Ovary (tissue), 9 donors: ENCODE results near the gene HPSE. TPM values are rescaled to one million over a fixed set of nuclear protein-coding genes. Genes with fewer than 3 reads are reported as not detected.

Source experiments
- DNase-seq, 5 donors: peaks; one replicate each; pipeline ENCODE4 v3.0.0-alpha.2; 2019 to 2020
- H3K27ac ChIP-seq, 2 donors: fragments of 200-600 bp; one replicate each; pipeline versions ENCODE4 v1.5.1 to v1.8.0; 2019 to 2022
- H3K27me3 ChIP-seq: fragments of 200-600 bp; one replicate; pipeline ENCODE4 v1.8.0; 2022
- H3K36me3 ChIP-seq: fragments of 200-600 bp; sonication (generic); one replicate; pipeline ENCODE4 v1.5.1; 2019
- H3K4me1 ChIP-seq: one replicate; pipeline ENCODE4 v1.8.1; 2013; ENCODE audit warnings: mild to moderate bottlenecking, moderate library complexity; ENCODE audit not compliant: insufficient read depth
- H3K4me3 ChIP-seq: fragments of 200-600 bp; sonication (generic); one replicate; pipeline ENCODE4 v1.5.1; 2017
- H3K9me3 ChIP-seq, 2 donors: fragments of 200-600 bp in 1 of 2; sonication (generic) in 1 of 2; one replicate each; pipeline versions ENCODE4 v1.5.1 to v1.8.1; 2013 to 2019; ENCODE audit warnings: mild to moderate bottlenecking in 1 of 2, moderate library complexity in 1 of 2
- CTCF ChIP-seq, 3 donors: fragments of 450-650 bp in 2 of 3; fragments of 200-600 bp in 1 of 3; IDR thresholded peaks; one replicate each; pipeline versions ENCODE4 v1.5.1 to v1.8.0; 2016 to 2022; ENCODE audit warnings: antibody characterized with exemption in 3 of 3, mild to moderate bottlenecking in 1 of 3
- EP300 ChIP-seq: sonication (generic); formaldehyde crosslinking; IDR thresholded peaks from one replicate; pipeline ENCODE4 v1.6.1; 2017; ENCODE audit warnings: antibody characterized with exemption
- POLR2A ChIP-seq: fragments of 450-650 bp; IDR thresholded peaks from one replicate; pipeline ENCODE4 v1.6.1; 2017; ENCODE audit warnings: antibody characterized with exemption, mild to moderate bottlenecking, moderate library complexity
- WGBS, 3 donors: extraction: QIAGEN DNeasy Blood & Tissue Kit in 1 of 3; methylation state at CpG; one replicate each; pipeline versions ENCODE4 v1.1.5 to v1.1.7; 2013 to 2017; 5-methylcytosine and 5-hydroxymethylcytosine counted together
- intact Hi-C, 4 donors: fragments of 100-400 bp; cut with DNase I; formaldehyde crosslinking; loops; one replicate each; pipeline versions ENCODE4 v1.11.0 to v1.15.1; 2022 to 2023
- polyA plus RNA-seq, 2 donors: library from polyadenylated mRNA; stranded (reverse); fragments of 200-250 nt in 1 of 2; fragments of 350-450 nt in 1 of 2; fragmentation: Illumina TruSeq in 1 of 2; extraction: RNeasy Lipid Tissue Mini Kit (QIAGEN cat#74804) in 1 of 2; gene quantifications; one replicate each; pipeline ENCODE4 v1.2.3, GENCODE V29; 2013 to 2014
- total RNA-seq, 7 donors: library from RNA; depleted of rRNA in 2 of 7; stranded (reverse); fragments of >200 nt in 2 of 7; fragmentation: NEBNext Ultra II Directional in 3 of 7; extraction: Animal tissue kit (Norgen Biotek cat#: 25700) in 3 of 7; gene quantifications; one replicate each; pipeline versions ENCODE4 v1.1.0 to v1.2.4, GENCODE V29; 2016 to 2023
- donor health status: DM: no; HTN: no; CAD: no; lungs with moderate emphysema.
- donor health status: DM: no; HTN: no; CAD: no.
- donor health status: Bipolar disorder and iron deficiency.
- donor health status: DM: yes; HTN: yes; CAD: no.
- donor health status: DM: no; HTN: no; CAD: no.
- donor health status: DM: yes; HTN: yes; CAD: no.

The HPSE gene
- total and polyA plus RNA-seq, 9 donors, result 4.3 to 23.3 (median 6.4) TPM

- intact Hi-C loops, result loop anchor here in 1 of 4 donors (10.0 kb wide), 1 partner anchor 119 kb away; the partner anchor contains the start of genes HELQ and MRPS18C
Observed at GRCh38 chr4:83335701-83336100, 1.1 kb upstream of the HPSE start.

GRCh38 chr4:83331956-83332355 lies 2.7 kb downstream of the HPSE start:
- Histone ChIP-seq H3K4me1 (peaks cover 9% of the 10 kb centered on the region), H3K36me3 (no peaks in the 10 kb centered on the region), H3K9me3 (no peaks in the 10 kb centered on the region), H3K27ac (no peak overlapping the region), H3K27me3 (no peaks in the 10 kb centered on the region), H3K4me3 (no peak overlapping the region)
- intact Hi-C loops, result loop anchor here in 1 of 4 donors (10.0 kb wide), 1 partner anchor 123 kb away; the partner anchor contains the start of genes HELQ and MRPS18C
- DNase-seq, result no peak
- TF ChIP-seq CTCF (IDR thresholded peaks at IDR 0.05) (no peak), POLR2A (no peak)
- WGBS, 3 donors, result 77 to 86% (median 80%) methylated on average over 3 of the region's 3 CpGs

More at GRCh38 chr4:83335701-83336100, 1.1 kb upstream of the HPSE start:
- DNase-seq, result peak in 1 of 5 donors; percentile 30
- Histone ChIP-seq H3K4me3 (no peak overlapping the region), H3K36me3 (no peaks in the 10 kb centered on the region), H3K4me1 (peaks cover 9% of the 10 kb centered on the region), H3K27me3 (no peaks in the 10 kb centered on the region), H3K9me3 (no peaks in the 10 kb centered on the region), H3K27ac (no peak overlapping the region)
- 10 to 23% (median 11%) methylated on average over 6 of the region's 6 CpGs for WGBS, 3 donors
- TF ChIP-seq POLR2A, result no peak
- TF ChIP-seq EP300, result no peak
- no peak for TF ChIP-seq CTCF (IDR thresholded peaks at IDR 0.05)

DNA sequence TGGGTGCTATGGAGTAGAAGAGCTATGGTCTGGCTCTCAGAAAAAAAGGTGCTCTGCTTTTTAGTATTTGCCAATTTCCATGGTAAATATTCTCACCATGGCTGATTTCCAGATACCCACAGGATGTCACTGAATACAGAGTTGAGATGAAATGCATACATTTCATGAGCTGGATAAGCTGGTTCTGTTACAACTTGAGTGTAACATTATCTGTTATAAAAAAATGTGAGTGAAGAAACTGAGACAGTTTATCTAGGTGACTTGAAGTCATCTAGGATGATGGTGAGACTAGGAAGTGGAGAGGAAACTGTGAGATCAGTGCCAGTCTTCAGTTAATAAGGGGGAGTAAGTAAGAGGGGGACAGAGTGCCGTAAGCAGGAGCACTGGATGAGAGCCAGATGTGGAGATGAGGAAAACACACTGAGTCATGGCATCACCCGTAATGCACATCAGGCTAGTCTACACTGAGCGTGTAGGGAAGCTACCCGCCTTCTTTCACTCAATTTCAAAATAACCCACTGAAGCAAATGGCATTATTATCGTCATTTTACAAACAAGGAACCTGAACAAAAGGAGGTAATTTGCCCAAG lies 5.0 kb downstream of the HPSE start:
- no peak overlapping the region for H3K4me3 ChIP-seq
- peaks cover 7% of the 10 kb centered on the region for H3K4me1 ChIP-seq
- no peak for DNase-seq
- TF ChIP-seq EP300, result no peak
- no peak for TF ChIP-seq CTCF (IDR thresholded peaks at IDR 0.05)
- TF ChIP-seq POLR2A, result no peak
- intact Hi-C loops, result loop anchor here in 1 of 4 donors (10.0 kb wide), 1 partner anchor 125 kb away; the partner anchor contains the start of genes HELQ and MRPS18C
- H3K27me3 ChIP-seq, result no peaks in the 10 kb centered on the region
- H3K36me3 ChIP-seq, result no peaks in the 10 kb centered on the region
- 84 to 88% (median 87%) methylated on average over 5 of the region's 5 CpGs for WGBS, 3 donors
- H3K27ac ChIP-seq, result no peak overlapping the region
- no peaks in the 10 kb centered on the region for H3K9me3 ChIP-seq

GRCh38 chr4:83328521-83329187 lies 6.0 kb downstream of the HPSE start:
- H3K4me3 ChIP-seq, result no peak overlapping the region
- WGBS, 3 donors, result 55 to 61% (median 56%) methylated on average over 7 of the region's 7 CpGs
- no peaks in the 10 kb centered on the region for H3K27me3 ChIP-seq
- no peak overlapping the region for H3K27ac ChIP-seq
- TF ChIP-seq EP300 (no peak), POLR2A (no peak), CTCF (IDR thresholded peaks at IDR 0.05) (no peak)
- no peaks in the 10 kb centered on the region for H3K4me1 ChIP-seq
- H3K36me3 ChIP-seq, result no peaks in the 10 kb centered on the region
- intact Hi-C loops, result no loop called here
- no peak for DNase-seq
- no peaks in the 10 kb centered on the region for H3K9me3 ChIP-seq
